GM23248 (cell line): Measurements from ENCODE around the gene CDH22. TPM values are rescaled to one million over a fixed set of nuclear protein-coding genes. Genes with fewer than 3 reads are reported as not detected.

ENCODE experiments used
- DNase-seq: peaks from one replicate; pipeline ENCODE4 v3.0.0-alpha.2; 2015
- H2AFZ ChIP-seq: fragments of 200-600 bp; sonication (generic); 2 replicates; pipeline ENCODE4 v1.6.1; 2016; ENCODE audit warnings: antibody characterized with exemption
- H3F3A ChIP-seq: fragments of 200-600 bp; sonication (generic); 2 replicates; pipeline ENCODE4 v1.6.1; 2016; ENCODE audit warnings: mild to moderate bottlenecking, antibody characterized with exemption, mixed run types; ENCODE audit not compliant: insufficient read depth
- H3K27ac ChIP-seq: fragments of 200-600 bp; sonication (generic); 2 replicates; pipeline ENCODE4 v1.5.1; 2016; ENCODE audit warnings: mild to moderate bottlenecking
- H3K27me3 ChIP-seq: fragments of 200-600 bp; sonication (generic); replicated peaks from 2 replicates; pipeline ENCODE4 v1.6.1; 2016; ENCODE audit warnings: mild to moderate bottlenecking; ENCODE audit not compliant: insufficient read depth
- H3K36me3 ChIP-seq: fragments of 200-600 bp; sonication (generic); 2 replicates; pipeline ENCODE4 v1.6.1; 2016; ENCODE audit warnings: low read depth, mild to moderate bottlenecking
- H3K4me1 ChIP-seq: fragments of 200-600 bp; sonication (generic); 2 replicates; pipeline ENCODE4 v1.6.1; 2016; ENCODE audit warnings: mild to moderate bottlenecking; ENCODE audit not compliant: insufficient read depth
- H3K4me2 ChIP-seq: fragments of 200-600 bp; sonication (generic); one replicate; pipeline ENCODE4 v1.6.1; 2016; ENCODE audit warnings: mild to moderate bottlenecking; ENCODE audit not compliant: unreplicated experiment
- H3K4me3 ChIP-seq: fragments of 200-600 bp; sonication (generic); 2 replicates; pipeline ENCODE4 v1.5.1; 2016; ENCODE audit warnings: mild to moderate bottlenecking
- H3K79me2 ChIP-seq: fragments of 200-600 bp; sonication (generic); 2 replicates; pipeline ENCODE4 v1.6.1; 2016; ENCODE audit warnings: mild to moderate bottlenecking; ENCODE audit not compliant: insufficient read depth
- H3K9ac ChIP-seq: fragments of 200-600 bp; sonication (generic); 2 replicates; pipeline ENCODE4 v1.6.1; 2016; ENCODE audit warnings: mild to moderate bottlenecking
- H3K9me2 ChIP-seq: fragments of 200-600 bp; sonication (generic); 2 replicates; pipeline ENCODE4 v1.6.1; 2016; ENCODE audit warnings: mixed run types, mild to moderate bottlenecking, moderate library complexity; ENCODE audit not compliant: insufficient read depth
- H3K9me3 ChIP-seq: fragments of 200-600 bp; sonication (generic); one replicate; pipeline ENCODE4 v1.6.1; 2017; ENCODE audit warnings: low read depth
- H4K20me1 ChIP-seq: fragments of 200-600 bp; sonication (generic); 2 replicates; pipeline ENCODE4 v1.6.0; 2016; ENCODE audit not compliant: insufficient read depth
- EZH2 ChIP-seq: fragments of 200-600 bp; sonication (generic); IDR thresholded peaks from 2 replicates; pipeline ENCODE4 v1.6.1; 2018; ENCODE audit warnings: antibody characterized with exemption, mild to moderate bottlenecking; ENCODE audit not compliant: insufficient read depth, poor library complexity, severe bottlenecking
- EZH2phosphoT487 ChIP-seq: fragments of 200-600 bp; sonication (generic); IDR thresholded peaks from 2 replicates; pipeline ENCODE4 v1.6.1; 2018; ENCODE audit warnings: antibody characterized with exemption, moderate library complexity, mild to moderate bottlenecking, low read depth; ENCODE audit not compliant: insufficient read depth
- WGBS, 2 experiments: methylation state at CpG; one replicate each; pipeline ENCODE4 v1.1.6; 2015 to 2017; ENCODE audit warnings: low lambda C conversion rate in 2 of 2, low coverage in 1 of 2; ENCODE audit errors: missing lambda C conversion rate in 2 of 2; 5-methylcytosine and 5-hydroxymethylcytosine counted together
- in situ Hi-C: fragments of 300-500 bp; cut with MboI; formaldehyde crosslinking; loops from 2 replicates; pipeline ENCODE4 v1.15.0; 2020
- polyA plus RNA-seq: library from polyadenylated mRNA; unstranded; fragments of >200 nt; fragmentation: Nextera tagmentation; extraction: Ambion mirVana; gene quantifications from 2 replicates; pipeline ENCODE4 v1.2.1, GENCODE V29; 2016
- total RNA-seq: library from RNA; depleted of rRNA; stranded (reverse); fragments of >200 nt; shearing (Covaris generic); gene quantifications from 2 replicates; pipeline ENCODE4 v1.2.3, GENCODE V29; 2014

The CDH22 gene
- total and polyA plus RNA-seq, 2 experiments from 2014 or later, result not detected

- Histone ChIP-seq H3K9me3 (no peaks in the 10 kb centered on the region), H2AFZ (no peak overlapping the region), H4K20me1 (no peaks in the 10 kb centered on the region), H3F3A (no peaks in the 10 kb centered on the region), H3K27ac (no peak overlapping the region), H3K79me2 (no peaks in the 10 kb centered on the region), H3K36me3 (no peaks in the 10 kb centered on the region), H3K9me2 (no peaks in the 10 kb centered on the region), H3K9ac (no peak overlapping the region), H3K27me3 (peaks cover 16% of the 10 kb centered on the region), H3K4me2 (no peak overlapping the region), H3K4me3 (no peak overlapping the region), H3K4me1 (no peaks in the 10 kb centered on the region)
- TF ChIP-seq EZH2 (no peak), EZH2phosphoT487 (no peak)
- in situ Hi-C loops, result no loop called here
- no peak for DNase-seq
- WGBS, 2 experiments, result 39 to 42% methylated on average over 7 of the region's 7 CpGs
Observed at GRCh38 chr20:46159101-46159897, 149.0 kb downstream of the CDH22 start.

- no peak overlapping the region for H3K4me2 ChIP-seq
- H3K36me3 ChIP-seq, result no peaks in the 10 kb centered on the region
- DNase-seq, result no peak
- no peak overlapping the region for H3K9ac ChIP-seq
- H3K27ac ChIP-seq, result no peak overlapping the region
- H3K79me2 ChIP-seq, result no peaks in the 10 kb centered on the region
- 1 to 2% methylated on average over 5 of the region's 5 CpGs for WGBS, 2 experiments
- H3K27me3 ChIP-seq, result peaks cover 16% of the 10 kb centered on the region
- no peak overlapping the region for H2AFZ ChIP-seq
- in situ Hi-C loops, result no loop called here
- H3K4me1 ChIP-seq, result no peaks in the 10 kb centered on the region
- no peaks in the 10 kb centered on the region for H3K9me2 ChIP-seq
- H3F3A ChIP-seq, result no peaks in the 10 kb centered on the region
- H3K9me3 ChIP-seq, result no peaks in the 10 kb centered on the region
- H4K20me1 ChIP-seq, result no peaks in the 10 kb centered on the region
- no peak overlapping the region for H3K4me3 ChIP-seq
- TF ChIP-seq EZH2 (no peak), EZH2phosphoT487 (no peak)
Observed at GRCh38 chr20:46158476-46158987, 149.8 kb downstream of the CDH22 start.

GRCh38 chr20:46157625-46158024 lies 150.7 kb downstream of the CDH22 start:
- H3K27me3 ChIP-seq, result peaks cover 16% of the 10 kb centered on the region

GRCh38 chr20:46157076-46157592 lies 151.2 kb downstream of the CDH22 start:
- H3K9ac ChIP-seq, result no peak overlapping the region
- no peaks in the 10 kb centered on the region for H3F3A ChIP-seq
- no peak overlapping the region for H3K27ac ChIP-seq
- no peaks in the 10 kb centered on the region for H4K20me1 ChIP-seq
- no peak overlapping the region for H3K4me3 ChIP-seq
- no peak for TF ChIP-seq EZH2
- no peak for TF ChIP-seq EZH2phosphoT487
- H3K9me2 ChIP-seq, result no peaks in the 10 kb centered on the region
- no peaks in the 10 kb centered on the region for H3K79me2 ChIP-seq
- no peak for DNase-seq
- no peak overlapping the region for H3K4me2 ChIP-seq
- no peaks in the 10 kb centered on the region for H3K9me3 ChIP-seq
- WGBS, 2 experiments, result 31 to 34% methylated on average over 6 of the region's 6 CpGs
- in situ Hi-C loops, result no loop called here
- peaks cover 16% of the 10 kb centered on the region for H3K27me3 ChIP-seq
- H3K36me3 ChIP-seq, result no peaks in the 10 kb centered on the region
- no peaks in the 10 kb centered on the region for H3K4me1 ChIP-seq
- no peak overlapping the region for H2AFZ ChIP-seq

More at GRCh38 chr20:46157625-46158024, 150.7 kb downstream of the CDH22 start:
- H3K9me3 ChIP-seq, result no peaks in the 10 kb centered on the region
- in situ Hi-C loops, result no loop called here
- DNase-seq, result no peak
- H3K4me3 ChIP-seq, result no peak overlapping the region
- TF ChIP-seq EZH2phosphoT487, result no peak
- H3F3A ChIP-seq, result no peaks in the 10 kb centered on the region
- no peak overlapping the region for H3K9ac ChIP-seq
- no peaks in the 10 kb centered on the region for H4K20me1 ChIP-seq
- no peak overlapping the region for H3K27ac ChIP-seq
- H2AFZ ChIP-seq, result no peak overlapping the region
- H3K36me3 ChIP-seq, result no peaks in the 10 kb centered on the region
- H3K4me2 ChIP-seq, result no peak overlapping the region
- no peaks in the 10 kb centered on the region for H3K9me2 ChIP-seq
- no peaks in the 10 kb centered on the region for H3K79me2 ChIP-seq
- 38 to 41% methylated on average over 7 of the region's 7 CpGs for WGBS, 2 experiments
- H3K4me1 ChIP-seq, result no peaks in the 10 kb centered on the region
